Endodermal cell (in vitro differentiated cells): ENCODE data around the gene ASPN. TPM values are rescaled to one million over a fixed set of nuclear protein-coding genes. Genes with fewer than 3 reads are reported as not detected.

Experiments
- DNase-seq: peaks from one replicate; pipeline ENCODE4 v3.0.0-alpha.2; 2017
- H3K27ac ChIP-seq: 2 replicates; pipeline ENCODE4 v1.5.1; 2013; ENCODE audit warnings: mild to moderate bottlenecking, low read depth, low read length, moderate library complexity
- H3K27me3 ChIP-seq: 2 replicates; pipeline ENCODE4 v1.6.1; 2013; ENCODE audit warnings: mild to moderate bottlenecking, low read length, moderate library complexity; ENCODE audit not compliant: insufficient read depth, control insufficient read depth, poor library complexity, severe bottlenecking
- H3K36me3 ChIP-seq: 2 replicates; pipeline ENCODE4 v1.7.0; 2013; ENCODE audit warnings: mild to moderate bottlenecking, low read length, moderate library complexity; ENCODE audit not compliant: control insufficient read depth, insufficient read depth
- H3K4me1 ChIP-seq: one replicate; pipeline ENCODE4 v1.7.0; 2013; ENCODE audit warnings: low read length; ENCODE audit not compliant: control insufficient read depth, insufficient read depth
- H3K4me3 ChIP-seq: 2 replicates; pipeline ENCODE4 v1.5.1; 2013; ENCODE audit warnings: mild to moderate bottlenecking, low read length, moderate library complexity
- H3K9ac ChIP-seq: 2 replicates; pipeline ENCODE4 v1.6.1; 2013; ENCODE audit warnings: mild to moderate bottlenecking, low read length, moderate library complexity; ENCODE audit not compliant: poor library complexity, severe bottlenecking; ENCODE audit errors: extremely low read depth
- H3K9me3 ChIP-seq: 2 replicates; pipeline ENCODE4 v1.6.1; 2013; ENCODE audit warnings: mild to moderate bottlenecking, low read length, moderate library complexity; ENCODE audit not compliant: control insufficient read depth
- H3K27ac Mint-ChIP-seq: 2 replicates; pipeline ENCODE4 v1.8.0; 2020; ENCODE audit warnings: mixed read lengths
- H3K27me3 Mint-ChIP-seq: 2 replicates; pipeline ENCODE4 v1.8.0; 2021; ENCODE audit warnings: mild to moderate bottlenecking, mixed read lengths; ENCODE audit not compliant: insufficient read depth
- H3K36me3 Mint-ChIP-seq: 2 replicates; pipeline ENCODE4 v1.8.0; 2020; ENCODE audit warnings: low read depth, mixed read lengths
- H3K4me1 Mint-ChIP-seq: 2 replicates; pipeline ENCODE4 v1.8.0; 2020; ENCODE audit warnings: mixed read lengths
- H3K4me3 Mint-ChIP-seq: 2 replicates; pipeline ENCODE4 v1.8.0; 2020; ENCODE audit warnings: mild to moderate bottlenecking, moderate library complexity, mixed read lengths
- H3K9me3 Mint-ChIP-seq: 2 replicates; pipeline ENCODE4 v1.8.0; 2020; ENCODE audit warnings: mild to moderate bottlenecking, mixed read lengths
- CTCF ChIP-seq: fragments of 200-600 bp; sonication (generic); conservative IDR thresholded peaks from 2 replicates; pipeline ENCODE4 v1.5.0; 2021; ENCODE audit warnings: antibody characterized with exemption, mild to moderate bottlenecking
- WGBS, 2 experiments: methylation state at CpG; one replicate each; pipeline versions ENCODE4 v1.1.5 to v1.1.7; 2013; ENCODE audit warnings: missing lambda C conversion rate in 2 of 2, mixed read lengths in 1 of 2; ENCODE audit not compliant: insufficient coverage in 1 of 2, insufficient read length in 1 of 2; 5-methylcytosine and 5-hydroxymethylcytosine counted together
- total RNA-seq, 2 donors: library from RNA; stranded (reverse); fragmentation: NEBNext Ultra II Directional in 1 of 2; extraction: Animal tissue kit (Norgen Biotek cat#: 25700) in 1 of 2; gene quantifications; 2 replicates in 1 of 2; 3 replicates in 1 of 2; pipeline ENCODE4 v1.2.1, GENCODE V29; 2021

The ASPN gene
- total RNA-seq, 2 donors from 2014 or later, result not detected

- H3K36me3 ChIP-seq, result no peaks in the 10 kb centered on the region
- no peaks in the 10 kb centered on the region for H3K27me3 Mint-ChIP-seq
Measured at GRCh38 chr9:92478783-92479182, 3.5 kb downstream of the ASPN start.

GRCh38 chr9:92476962-92477361, 5.3 kb downstream of the ASPN start:
- peaks cover 8% of the 10 kb centered on the region for H3K4me1 Mint-ChIP-seq
- WGBS, 2 experiments, result 82% methylated on average over 1 of the region's 1 CpG; no CpG with 5 or more reads in 1 of the 2 experiments

More at GRCh38 chr9:92478783-92479182, 3.5 kb downstream of the ASPN start:
- no peak overlapping the region for H3K27ac Mint-ChIP-seq
- H3K4me1 Mint-ChIP-seq, result peaks cover 8% of the 10 kb centered on the region
- Histone ChIP-seq H3K9me3 (no peaks in the 10 kb centered on the region), H3K9ac (no peak overlapping the region), H3K4me3 (no peak overlapping the region), H3K4me1 (no peaks in the 10 kb centered on the region), H3K27ac (no peak overlapping the region), H3K27me3 (no peaks in the 10 kb centered on the region)
- no peak for TF ChIP-seq CTCF
- H3K9me3 Mint-ChIP-seq, result no peaks in the 10 kb centered on the region
- WGBS, 2 experiments, result 91 to 100% methylated on average over 1 to 7 of the region's 7 CpGs
- DNase-seq, result no peak
- H3K4me3 Mint-ChIP-seq, result no peak overlapping the region
- no peaks in the 10 kb centered on the region for H3K36me3 Mint-ChIP-seq

GRCh38 chr9:92474587-92474986, 7.7 kb downstream of the ASPN start:
- Mint-ChIP-seq H3K36me3 (no peaks in the 10 kb centered on the region), H3K4me3 (no peak overlapping the region), H3K4me1 (peaks cover 1% of the 10 kb centered on the region), H3K27me3 (no peaks in the 10 kb centered on the region), H3K27ac (no peak overlapping the region), H3K9me3 (no peaks in the 10 kb centered on the region)
- Histone ChIP-seq H3K9me3 (no peaks in the 10 kb centered on the region), H3K36me3 (no peaks in the 10 kb centered on the region), H3K27me3 (no peaks in the 10 kb centered on the region), H3K4me1 (no peaks in the 10 kb centered on the region), H3K4me3 (no peak overlapping the region), H3K27ac (no peak overlapping the region), H3K9ac (no peak overlapping the region)
- WGBS, 2 experiments, result 88 to 95% methylated on average over 3 of the region's 3 CpGs
- no peak for DNase-seq
- no peak for TF ChIP-seq CTCF

More at GRCh38 chr9:92476962-92477361, 5.3 kb downstream of the ASPN start:
- no peaks in the 10 kb centered on the region for H3K36me3 ChIP-seq
- no peaks in the 10 kb centered on the region for H3K27me3 ChIP-seq
- H3K27ac Mint-ChIP-seq, result no peak overlapping the region
- H3K9me3 ChIP-seq, result no peaks in the 10 kb centered on the region
- no peaks in the 10 kb centered on the region for H3K4me1 ChIP-seq
- H3K27ac ChIP-seq, result no peak overlapping the region
- no peaks in the 10 kb centered on the region for H3K27me3 Mint-ChIP-seq
- no peak for TF ChIP-seq CTCF
- no peaks in the 10 kb centered on the region for H3K36me3 Mint-ChIP-seq
- no peak overlapping the region for H3K4me3 ChIP-seq
- no peak for DNase-seq
- H3K9ac ChIP-seq, result no peak overlapping the region
- H3K9me3 Mint-ChIP-seq, result no peaks in the 10 kb centered on the region
- H3K4me3 Mint-ChIP-seq, result no peak overlapping the region
